Calu3 (cell line): ENCODE data around the gene CCDC172. TPM values are rescaled to one million over a fixed set of nuclear protein-coding genes. Genes with fewer than 3 reads are reported as not detected.

Experiments
- BruUV-seq: library from RNA; stranded (reverse); fragments of 400-500 nt; replicated peaks from 2 replicates; lab custom pipeline; 2021; lab: Mats Ljungman, UMichigan
- CTCF ChIA-PET: fragments of 300-600 bp; sonication (Branson Sonifier 250); formaldehyde crosslinking; loops from one replicate; lab custom pipeline; 2022; ENCODE audit warnings: antibody characterized with exemption; lab: Charles Lee
- DNase-seq: peaks from one replicate; pipeline ENCODE4 v3.0.0; 2022
- H3K27ac Mint-ChIP-seq: one replicate; pipeline ENCODE4 v1.8.0; 2022; ENCODE audit warnings: mixed read lengths; ENCODE audit not compliant: unreplicated experiment
- H3K27me3 Mint-ChIP-seq: one replicate; pipeline ENCODE4 v1.8.0; 2022; ENCODE audit warnings: mixed read lengths; ENCODE audit not compliant: unreplicated experiment
- H3K36me3 Mint-ChIP-seq: one replicate; pipeline ENCODE4 v1.8.0; 2022; ENCODE audit warnings: mild to moderate bottlenecking, moderate library complexity, mixed read lengths; ENCODE audit not compliant: insufficient read depth, unreplicated experiment
- H3K4me1 Mint-ChIP-seq: one replicate; pipeline ENCODE4 v1.8.0; 2022; ENCODE audit warnings: mild to moderate bottlenecking, low read depth, mixed read lengths; ENCODE audit not compliant: unreplicated experiment
- H3K4me3 Mint-ChIP-seq: one replicate; pipeline ENCODE4 v1.8.0; 2022; ENCODE audit warnings: mild to moderate bottlenecking, low read depth, moderate library complexity, mixed read lengths; ENCODE audit not compliant: unreplicated experiment
- H3K9me3 Mint-ChIP-seq: one replicate; pipeline ENCODE4 v1.8.0; 2022; ENCODE audit warnings: low read depth, mixed read lengths; ENCODE audit not compliant: unreplicated experiment
- CTCF ChIP-seq: fragments of 200-600 bp; IDR thresholded peaks from one replicate; pipeline ENCODE4 v1.8.0; 2022; ENCODE audit warnings: antibody characterized with exemption; ENCODE audit not compliant: unreplicated experiment
- intact Hi-C: fragments of 100-400 bp; cut with micrococcal nuclease; formaldehyde crosslinking; loops from one replicate; pipeline ENCODE4 v1.10.0; 2022; ENCODE audit not compliant: unreplicated experiment
- total RNA-seq: library from RNA; stranded (reverse); gene quantifications from 2 replicates; pipeline ENCODE4 v1.2.3, GENCODE V29; 2022

CCDC172 gene
- total RNA-seq, 1 experiment from 2014 or later: not detected

GRCh38 chr10:116353817-116354216, 29.6 kb downstream of the CCDC172 start:
- Mint-ChIP-seq H3K4me3 (no peak overlapping the region), H3K4me1 (no peaks in the 10 kb centered on the region), H3K27ac (no peak overlapping the region), H3K9me3 (peaks cover 8% of the 10 kb centered on the region), H3K27me3 (peaks cover 14% of the 10 kb centered on the region), H3K36me3 (no peaks in the 10 kb centered on the region)
- no TSS peak for BruUV-seq
- DNase-seq: no peak
- no peak for TF ChIP-seq CTCF
- CTCF ChIA-PET: no interaction called here
- intact Hi-C loops: no loop called here

GRCh38 chr10:116355341-116355740, 31.1 kb downstream of the CCDC172 start:
- no peaks in the 10 kb centered on the region for H3K27me3 Mint-ChIP-seq
- no peak overlapping the region for H3K4me3 Mint-ChIP-seq
- intact Hi-C loops: no loop called here
- H3K9me3 Mint-ChIP-seq: peaks cover 5% of the 10 kb centered on the region
- no peak overlapping the region for H3K27ac Mint-ChIP-seq
- no peak for TF ChIP-seq CTCF
- no peak for DNase-seq
- no TSS peak for BruUV-seq
- CTCF ChIA-PET: no interaction called here
- H3K36me3 Mint-ChIP-seq: no peaks in the 10 kb centered on the region
- H3K4me1 Mint-ChIP-seq: no peaks in the 10 kb centered on the region

GRCh38 chr10:116356833-116357232, 32.6 kb downstream of the CCDC172 start:
- H3K4me1 Mint-ChIP-seq: no peaks in the 10 kb centered on the region
- BruUV-seq: no TSS peak
- DNase-seq: no peak
- no peak for TF ChIP-seq CTCF
- no peaks in the 10 kb centered on the region for H3K36me3 Mint-ChIP-seq
- H3K9me3 Mint-ChIP-seq: peaks cover 5% of the 10 kb centered on the region
- H3K27ac Mint-ChIP-seq: no peak overlapping the region
- intact Hi-C loops: no loop called here
- H3K4me3 Mint-ChIP-seq: no peak overlapping the region
- no peaks in the 10 kb centered on the region for H3K27me3 Mint-ChIP-seq
- CTCF ChIA-PET: no interaction called here

GRCh38 chr10:116364868-116365267, 40.6 kb downstream of the CCDC172 start:
- no peak for TF ChIP-seq CTCF
- no peak overlapping the region for H3K4me3 Mint-ChIP-seq
- BruUV-seq: no TSS peak
- H3K9me3 Mint-ChIP-seq: no peaks in the 10 kb centered on the region
- no peaks in the 10 kb centered on the region for H3K36me3 Mint-ChIP-seq
- no peaks in the 10 kb centered on the region for H3K4me1 Mint-ChIP-seq
- no peak overlapping the region for H3K27ac Mint-ChIP-seq
- CTCF ChIA-PET: no interaction called here
- intact Hi-C loops: no loop called here
- DNase-seq: no peak
- H3K27me3 Mint-ChIP-seq: no peaks in the 10 kb centered on the region
